Heart right ventricle (tissue), 16 donors: ENCODE data around the gene MGAT2. TPM values are rescaled to one million over a fixed set of nuclear protein-coding genes. Genes with fewer than 3 reads are reported as not detected.

ENCODE experiments used
- ATAC-seq, 8 donors: fragments of 200-7000 bp; cut with Tn5 transposase; one replicate each; pipeline ENCODE4 v1.9.1; 2020; ENCODE audit warnings: mild to moderate bottlenecking in 8 of 8, moderate library complexity in 8 of 8, moderate number of reproducible peaks in 1 of 8
- DNase-seq, 2 donors: peaks; one replicate each; pipeline ENCODE4 v3.0.0-alpha.2; 2020
- H3K27ac ChIP-seq, 10 donors: fragments of 200-600 bp; sonication (generic) in 2 of 10; one replicate each; pipeline versions ENCODE4 v1.5.0 to v1.8.0; 2020 to 2022; ENCODE audit warnings: mild to moderate bottlenecking in 3 of 10
- H3K27me3 ChIP-seq, 7 donors: fragments of 200-600 bp; one replicate each; pipeline ENCODE4 v1.8.0; 2021 to 2022; ENCODE audit warnings: mild to moderate bottlenecking in 2 of 7
- H3K36me3 ChIP-seq, 9 donors: fragments of 200-600 bp; sonication (generic) in 1 of 9; one replicate each; pipeline versions ENCODE4 v1.5.0 to v1.8.0; 2020 to 2022; ENCODE audit warnings: mild to moderate bottlenecking in 2 of 9
- H3K4me1 ChIP-seq, 9 donors: fragments of 200-600 bp; sonication (generic) in 1 of 9; one replicate each; pipeline versions ENCODE4 v1.5.0 to v1.8.0; 2020 to 2022; ENCODE audit warnings: mild to moderate bottlenecking in 4 of 9
- H3K4me3 ChIP-seq, 10 donors: fragments of 200-600 bp; sonication (generic) in 2 of 10; one replicate each; pipeline versions ENCODE4 v1.5.0 to v1.8.0; 2020 to 2022; ENCODE audit warnings: mild to moderate bottlenecking in 7 of 10, moderate library complexity in 2 of 10
- H3K9me3 ChIP-seq, 11 donors: fragments of 200-600 bp in 10 of 11; sonication (generic) in 2 of 11; one replicate each; pipeline versions ENCODE4 v1.5.0 to v1.8.0; 2013 to 2022; ENCODE audit warnings: mild to moderate bottlenecking in 2 of 11, control low read depth in 1 of 11, moderate library complexity in 1 of 11
- WGBS, 2 donors: extraction: QIAGEN DNeasy Blood & Tissue Kit; methylation state at CpG; one replicate each; pipeline ENCODE4 v1.1.7; 2013; ENCODE audit warnings: inconsistent platforms in 1 of 2; 5-methylcytosine and 5-hydroxymethylcytosine counted together
- intact Hi-C, 10 donors: fragments of 100-400 bp; cut with DNase I; formaldehyde crosslinking; loops; one replicate each; pipeline versions ENCODE4 v1.11.1 to v1.14.2; 2022
- polyA plus RNA-seq, 2 donors: library from polyadenylated mRNA; stranded (reverse); fragments of 200-250 nt; gene quantifications; one replicate each; pipeline ENCODE4 v1.2.3, GENCODE V29; 2013
- total RNA-seq, 10 donors: library from RNA; stranded (reverse); fragmentation: NEBNext Ultra II Directional in 3 of 10; extraction: Animal tissue kit (Norgen Biotek cat#: 25700) in 3 of 10; gene quantifications; one replicate each; pipeline versions ENCODE4 v1.2.1 to v1.2.4, GENCODE V29; 2021 to 2023
- TF ChIP-seq, protein P1 (sequence below), 9 donors: fragments of 200-600 bp; sonication (generic) in 2 of 9; IDR thresholded peaks; one replicate each; pipeline versions ENCODE4 v1.5.0 to v1.8.0; 2021 to 2022; ENCODE audit warnings: antibody characterized with exemption in 9 of 9, mild to moderate bottlenecking in 5 of 9, moderate library complexity in 1 of 9
- donor health status: Arrhythmogenic right ventricular cardiomyopathy.
- donor health status: ischemic (EF 13 %, LVEDD 7.1; RV severe dilation, severe dysfunction).
- donor health status: healthy with polysubstance abuse.
- donor health status: DM: no; HTN: yes; CAD: no.
- donor health status: DM: no; HTN: no; CAD: no.
- donor health status: ischemic (EF 25% LVEDD 6.9; RV normal size, moderate dysfunction).
- donor health status: ischemic (EF 25% LVEDD 5.7; RV mildly dilated, moderate dysfunction).
- donor health status: healthy.
- donor health status: DM: yes; HTN: yes; CAD: no.
- donor health status: Ischemic cardiomyopathy.
- donor health status: ischemic (EF 35%, LVEDD 5.7; RV mildly dilated, moderate dysfunction).
- donor health status: nonischemic (EF 11% LVEDD 7.7; RV severe dilation, severe dysfunction).
- donor health status: DM: yes; HTN: yes; CAD: no.
- donor health status: PGD.
- donor health status: ischemic (EF 29% LVEDD 5.4; RV normal size, mild dysfunction).
- donor health status: nonischemic (EF 23%, LVEDD 6.1; RV moderate dilation, normal function).

MGAT2 gene
- total and polyA plus RNA-seq, 12 donors, result 6.1 to 23.4 (median 14.3) TPM

DNA sequence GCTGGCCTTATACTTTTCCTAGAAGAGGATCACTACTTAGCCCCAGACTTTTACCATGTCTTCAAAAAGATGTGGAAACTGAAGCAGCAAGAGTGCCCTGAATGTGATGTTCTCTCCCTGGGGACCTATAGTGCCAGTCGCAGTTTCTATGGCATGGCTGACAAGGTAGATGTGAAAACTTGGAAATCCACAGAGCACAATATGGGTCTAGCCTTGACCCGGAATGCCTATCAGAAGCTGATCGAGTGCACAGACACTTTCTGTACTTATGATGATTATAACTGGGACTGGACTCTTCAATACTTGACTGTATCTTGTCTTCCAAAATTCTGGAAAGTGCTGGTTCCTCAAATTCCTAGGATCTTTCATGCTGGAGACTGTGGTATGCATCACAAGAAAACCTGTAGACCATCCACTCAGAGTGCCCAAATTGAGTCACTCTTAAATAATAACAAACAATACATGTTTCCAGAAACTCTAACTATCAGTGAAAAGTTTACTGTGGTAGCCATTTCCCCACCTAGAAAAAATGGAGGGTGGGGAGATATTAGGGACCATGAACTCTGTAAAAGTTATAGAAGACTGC is 1.5 kb downstream of the MGAT2 start:
- H3K36me3 ChIP-seq, result peaks cover 0 to 51% (median 12%) of the 10 kb centered on the region in 9 donors

DNA sequence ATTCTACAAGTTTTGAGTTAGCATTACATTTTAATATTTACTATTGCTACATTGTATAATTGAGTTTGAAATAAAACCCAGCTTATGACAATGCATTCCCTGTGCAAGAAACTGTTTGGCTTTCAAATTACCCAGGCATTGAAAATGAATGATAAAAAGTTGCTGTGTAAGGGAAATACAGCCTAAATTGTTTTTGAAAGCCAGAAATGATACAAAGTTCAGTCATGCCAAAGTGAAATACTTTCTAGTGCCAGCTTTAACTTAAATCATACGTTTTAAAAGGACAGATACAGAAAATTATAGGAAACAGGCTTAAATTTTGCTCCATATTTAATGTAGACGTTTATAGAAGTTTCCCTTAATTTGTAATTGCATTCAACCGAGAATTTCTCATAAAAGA is 2.8 kb downstream of the MGAT2 start:
- WGBS, 2 donors, result 69 to 74% methylated on average over 3 of the region's 3 CpGs
- DNase-seq (no peak), ATAC-seq (no peak)
- intact Hi-C loops, result loop anchor here in 1 of 10 donors (5.0 kb wide), 1 partner anchor 144 kb away; the partner anchor contains the start of gene KLHDC2
- peak overlapping the region in 1 of 10 donors; percentile 2 for H3K27ac ChIP-seq
- TF ChIP-seq, protein P1, sequence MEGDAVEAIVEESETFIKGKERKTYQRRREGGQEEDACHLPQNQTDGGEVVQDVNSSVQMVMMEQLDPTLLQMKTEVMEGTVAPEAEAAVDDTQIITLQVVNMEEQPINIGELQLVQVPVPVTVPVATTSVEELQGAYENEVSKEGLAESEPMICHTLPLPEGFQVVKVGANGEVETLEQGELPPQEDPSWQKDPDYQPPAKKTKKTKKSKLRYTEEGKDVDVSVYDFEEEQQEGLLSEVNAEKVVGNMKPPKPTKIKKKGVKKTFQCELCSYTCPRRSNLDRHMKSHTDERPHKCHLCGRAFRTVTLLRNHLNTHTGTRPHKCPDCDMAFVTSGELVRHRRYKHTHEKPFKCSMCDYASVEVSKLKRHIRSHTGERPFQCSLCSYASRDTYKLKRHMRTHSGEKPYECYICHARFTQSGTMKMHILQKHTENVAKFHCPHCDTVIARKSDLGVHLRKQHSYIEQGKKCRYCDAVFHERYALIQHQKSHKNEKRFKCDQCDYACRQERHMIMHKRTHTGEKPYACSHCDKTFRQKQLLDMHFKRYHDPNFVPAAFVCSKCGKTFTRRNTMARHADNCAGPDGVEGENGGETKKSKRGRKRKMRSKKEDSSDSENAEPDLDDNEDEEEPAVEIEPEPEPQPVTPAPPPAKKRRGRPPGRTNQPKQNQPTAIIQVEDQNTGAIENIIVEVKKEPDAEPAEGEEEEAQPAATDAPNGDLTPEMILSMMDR (IDR thresholded peaks at IDR 0.05), result no peak
- H3K36me3 ChIP-seq, result peaks cover 0 to 43% (median 11%) of the 10 kb centered on the region in 9 donors
- peak overlapping the region in 2 of 10 donors; percentile 1 to 73 for H3K4me3 ChIP-seq
- no peaks in the 10 kb centered on the region for H3K27me3 ChIP-seq
- no peaks in the 10 kb centered on the region for H3K9me3 ChIP-seq
- peaks cover 0 to 51% (median 41%) of the 10 kb centered on the region in 9 donors for H3K4me1 ChIP-seq

More for the DNA sequence above, 1.5 kb downstream of the MGAT2 start:
- Histone ChIP-seq H3K27me3 (no peaks in the 10 kb centered on the region), H3K9me3 (no peaks in the 10 kb centered on the region), H3K4me3 (peak overlapping the region in 9 of 10 donors; percentile 63 to 97 (median 91)), H3K27ac (peak overlapping the region in 1 of 10 donors; percentile 92), H3K4me1 (peaks cover 0 to 63% (median 41%) of the 10 kb centered on the region in 9 donors)
- no peak for DNase-seq
- TF ChIP-seq, protein P1 (IDR thresholded peaks at IDR 0.05), result no peak
- WGBS, 2 donors, result 51 to 54% methylated on average over 3 of the region's 3 CpGs
- ATAC-seq, result no peak
- intact Hi-C loops, result loop anchor here in 1 of 10 donors (5.0 kb wide), 1 partner anchor 145 kb away; the partner anchor contains the start of gene KLHDC2

DNA sequence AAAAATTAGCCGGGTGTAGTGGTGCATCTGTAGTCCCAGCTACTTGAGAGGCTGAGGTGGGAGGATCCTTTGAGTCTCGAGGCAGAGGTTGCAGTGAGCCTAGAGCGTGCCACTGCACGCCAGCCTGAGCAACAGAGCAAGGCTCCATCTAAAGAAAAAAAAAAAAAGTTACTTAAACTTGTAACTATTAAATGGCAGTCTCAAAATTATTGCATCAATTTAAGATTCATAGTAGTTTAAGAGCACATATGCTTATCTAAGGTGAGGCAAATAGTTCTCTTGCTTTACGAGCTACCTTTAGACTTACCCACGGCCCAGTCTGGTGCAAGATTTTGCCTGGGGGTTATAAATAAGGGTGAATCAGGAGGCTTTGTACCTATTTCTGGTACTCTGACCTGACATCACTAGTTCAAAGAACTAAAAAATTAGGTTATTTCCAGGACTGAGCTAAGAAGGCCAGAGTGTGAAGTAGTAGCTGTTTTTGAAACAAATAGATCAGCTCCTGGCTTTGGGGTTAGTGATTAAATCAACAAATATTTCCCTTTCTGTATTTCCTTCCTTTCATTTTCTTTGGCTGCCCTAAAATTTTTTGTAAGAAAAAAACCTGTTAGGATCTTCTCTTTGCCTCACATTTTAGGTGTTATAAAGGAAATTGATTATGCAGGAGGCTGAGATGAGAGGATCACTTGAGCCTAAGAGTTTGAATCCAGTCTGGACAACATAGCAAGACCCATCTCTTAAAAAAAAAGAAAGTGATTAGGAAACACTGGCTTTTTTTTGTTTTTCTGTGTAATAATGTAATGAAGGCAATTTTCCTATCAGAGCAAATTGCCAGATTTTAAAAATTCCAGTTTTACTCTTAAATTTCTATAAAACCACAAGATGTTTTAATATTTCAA is 3.6 kb downstream of the MGAT2 start:
- H3K4me3 ChIP-seq, result peak overlapping the region in 1 of 10 donors; percentile 73
- no peaks in the 10 kb centered on the region for H3K9me3 ChIP-seq
- WGBS, 2 donors, result 85 to 86% methylated on average over 6 of the region's 6 CpGs
- TF ChIP-seq, protein P1 (IDR thresholded peaks at IDR 0.05), result no peak
- ATAC-seq, result no peak
- intact Hi-C loops, result loop anchor here in 1 of 10 donors (5.0 kb wide), 1 partner anchor 143 kb away; the partner anchor contains the start of gene KLHDC2
- H3K36me3 ChIP-seq, result peaks cover 0 to 36% (median 5%) of the 10 kb centered on the region in 9 donors
- H3K27me3 ChIP-seq, result no peaks in the 10 kb centered on the region
- H3K27ac ChIP-seq, result peak overlapping the region in 1 of 10 donors; percentile 2
- peaks cover 0 to 43% (median 37%) of the 10 kb centered on the region in 9 donors for H3K4me1 ChIP-seq
- DNase-seq, result no peak
